Tongue (tissue), 2 donors: Measurements from ENCODE around the gene NES. TPM values are rescaled to one million over a fixed set of nuclear protein-coding genes. Genes with fewer than 3 reads are reported as not detected.

Source experiments
- DNase-seq: peaks from one replicate; pipeline ENCODE4 v3.0.0-alpha.2; 2015
- total RNA-seq: library from RNA; depleted of rRNA; stranded (reverse); fragments of >200 nt; gene quantifications from one replicate; pipeline ENCODE4 v1.2.3, GENCODE V29; 2014

NES gene
- total RNA-seq, 1 donor from 2014 or later, result 216 TPM

DNA sequence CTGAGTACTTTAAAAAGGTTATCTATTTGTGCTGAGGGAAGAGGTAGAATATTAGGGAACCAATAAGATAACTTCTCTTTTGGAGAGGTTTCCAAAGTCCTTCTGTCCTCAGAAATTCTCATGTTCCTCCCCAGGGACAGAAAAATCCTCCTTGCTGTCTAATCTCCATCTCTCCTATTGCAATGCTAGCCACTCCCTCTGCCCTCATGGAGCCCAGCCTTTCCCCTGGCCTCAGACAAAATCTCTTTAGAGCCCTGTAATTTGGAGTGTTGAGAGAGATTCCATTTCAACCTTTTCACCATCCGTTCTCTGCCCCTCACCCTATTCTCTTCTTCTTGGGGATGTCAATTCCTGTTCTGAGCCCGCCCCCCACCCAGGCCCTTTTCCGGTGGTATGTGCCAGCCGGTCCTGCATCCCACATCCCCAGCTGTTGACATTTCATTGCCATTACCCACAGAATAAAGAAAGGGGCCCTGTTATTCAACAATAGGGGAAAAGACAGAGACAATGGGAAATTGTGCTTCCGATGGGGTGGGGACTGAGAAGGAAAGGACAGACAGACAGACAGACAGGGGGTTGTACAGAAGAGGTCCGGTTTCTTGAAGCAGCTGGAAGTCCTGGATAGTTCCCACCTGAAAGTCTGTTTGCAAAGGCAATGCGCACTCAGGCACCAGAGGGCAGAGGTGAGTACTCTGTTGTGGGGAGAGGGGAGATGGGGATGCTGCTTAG lies 58.2 kb downstream of the NES start, which contains the start of gene HAPLN2:
TSS of gene HAPLN2 (plus strand) at position 563 of the 729 bp plus-strand sequence. CDS start 4,076 bp downstream, outside the sequence.
- DNase-seq, result no peak

Other genes with a start within 250 kb of the NES start
- gene MEF2D, start 176.6 kb downstream of the NES start, total RNA-seq, result 23.6 TPM
- gene IQGAP3, start 104.8 kb downstream of the NES start, total RNA-seq, result 10.3 TPM
- 0.82 TPM for gene TTC24, start 97.7 kb downstream of the NES start, total RNA-seq
- gene NAXE, start 85.6 kb downstream of the NES start, total RNA-seq, result 35.1 TPM
- 14.5 TPM for gene GPATCH4, start 75.9 kb downstream of the NES start, total RNA-seq
- not detected for gene HAPLN2, start 58.0 kb downstream of the NES start, total RNA-seq
- 1.5 TPM for gene BCAN, start 35.3 kb downstream of the NES start, total RNA-seq
- 53.1 TPM for gene CRABP2, start 28.2 kb upstream of the NES start, total RNA-seq
- 7.0 TPM for gene METTL25B, start 51.1 kb upstream of the NES start, total RNA-seq
- gene ISG20L2, start 51.4 kb upstream of the NES start, total RNA-seq, result 7.8 TPM
- gene MRPL24, start 63.7 kb upstream of the NES start, total RNA-seq, result 35.0 TPM
- 130 TPM for gene HDGF, start 74.3 kb upstream of the NES start, total RNA-seq
- gene PRCC, start 90.1 kb upstream of the NES start, total RNA-seq, result 23.3 TPM
- gene SH2D2A, start 139.4 kb upstream of the NES start, total RNA-seq, result not detected
- 0.21 TPM for gene INSRR, start 181.7 kb upstream of the NES start, total RNA-seq
- 0.82 TPM for gene NTRK1, start 183.5 kb upstream of the NES start, total RNA-seq
- gene PEAR1, start 216.3 kb upstream of the NES start, total RNA-seq, result 13.6 TPM
- not detected for gene LRRC71, start 243.2 kb upstream of the NES start, total RNA-seq